Uterus (tissue), 2 donors: ENCODE measurements around the gene RRP9.

Experiments
- POLR2A ChIP-seq, 2 donors: fragments of 450-650 bp; IDR thresholded peaks; one replicate each; pipeline ENCODE4 v1.6.1; 2016; ENCODE audit warnings: antibody characterized with exemption in 2 of 2, mild to moderate bottlenecking in 1 of 2, moderate library complexity in 1 of 2
- TF ChIP-seq, protein P1 (sequence below), 4 experiments: fragments of 200-600 bp in 2 of 4; fragments of 450-650 bp in 2 of 4; sonication (generic) in 2 of 4; IDR thresholded peaks; one replicate each; pipeline ENCODE4 v1.5.1; 2016 to 2019; ENCODE audit warnings: antibody characterized with exemption in 4 of 4, mild to moderate bottlenecking in 2 of 4, moderate library complexity in 1 of 4

DNA sequence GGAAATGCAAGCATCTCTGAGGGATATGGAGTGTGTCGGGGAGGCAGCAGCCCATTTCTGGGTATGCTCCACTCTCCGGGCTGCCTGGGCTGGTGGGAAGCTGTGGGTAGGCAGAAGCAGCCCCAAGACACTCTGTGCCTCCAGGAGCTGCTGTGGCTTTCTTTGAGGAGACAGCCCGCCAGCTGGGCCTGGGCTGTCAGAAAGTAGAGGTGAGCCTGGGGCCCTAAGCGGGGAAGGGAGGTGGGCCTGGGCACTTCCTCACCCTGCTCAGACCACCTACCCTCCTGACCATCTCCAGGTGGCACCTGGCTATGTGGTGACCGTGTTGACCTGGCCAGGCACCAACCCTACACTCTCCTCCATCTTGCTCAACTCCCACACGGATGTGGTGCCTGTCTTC lies 43.4 kb upstream of the RRP9 start:
- TF ChIP-seq, protein P1, sequence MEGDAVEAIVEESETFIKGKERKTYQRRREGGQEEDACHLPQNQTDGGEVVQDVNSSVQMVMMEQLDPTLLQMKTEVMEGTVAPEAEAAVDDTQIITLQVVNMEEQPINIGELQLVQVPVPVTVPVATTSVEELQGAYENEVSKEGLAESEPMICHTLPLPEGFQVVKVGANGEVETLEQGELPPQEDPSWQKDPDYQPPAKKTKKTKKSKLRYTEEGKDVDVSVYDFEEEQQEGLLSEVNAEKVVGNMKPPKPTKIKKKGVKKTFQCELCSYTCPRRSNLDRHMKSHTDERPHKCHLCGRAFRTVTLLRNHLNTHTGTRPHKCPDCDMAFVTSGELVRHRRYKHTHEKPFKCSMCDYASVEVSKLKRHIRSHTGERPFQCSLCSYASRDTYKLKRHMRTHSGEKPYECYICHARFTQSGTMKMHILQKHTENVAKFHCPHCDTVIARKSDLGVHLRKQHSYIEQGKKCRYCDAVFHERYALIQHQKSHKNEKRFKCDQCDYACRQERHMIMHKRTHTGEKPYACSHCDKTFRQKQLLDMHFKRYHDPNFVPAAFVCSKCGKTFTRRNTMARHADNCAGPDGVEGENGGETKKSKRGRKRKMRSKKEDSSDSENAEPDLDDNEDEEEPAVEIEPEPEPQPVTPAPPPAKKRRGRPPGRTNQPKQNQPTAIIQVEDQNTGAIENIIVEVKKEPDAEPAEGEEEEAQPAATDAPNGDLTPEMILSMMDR (IDR thresholded peaks at IDR 0.05): no peak
- no peak for TF ChIP-seq POLR2A (IDR thresholded peaks at IDR 0.05)
